Astrocyte (in vitro differentiated cells and primary cell): ENCODE results near the gene OTOGL.

ENCODE experiments used
- CTCF ChIP-seq: IDR thresholded peaks from 2 replicates; pipeline ENCODE4 v1.5.1; 2011; ENCODE audit warnings: low read depth, mild to moderate bottlenecking, inconsistent platforms, low read length, moderate library complexity; ENCODE audit not compliant: insufficient read depth
- EZH2 ChIP-seq: IDR thresholded peaks from 2 replicates; pipeline ENCODE4 v1.6.1; 2012; ENCODE audit warnings: mild to moderate bottlenecking, low read length, inconsistent platforms; ENCODE audit not compliant: insufficient read depth

DNA sequence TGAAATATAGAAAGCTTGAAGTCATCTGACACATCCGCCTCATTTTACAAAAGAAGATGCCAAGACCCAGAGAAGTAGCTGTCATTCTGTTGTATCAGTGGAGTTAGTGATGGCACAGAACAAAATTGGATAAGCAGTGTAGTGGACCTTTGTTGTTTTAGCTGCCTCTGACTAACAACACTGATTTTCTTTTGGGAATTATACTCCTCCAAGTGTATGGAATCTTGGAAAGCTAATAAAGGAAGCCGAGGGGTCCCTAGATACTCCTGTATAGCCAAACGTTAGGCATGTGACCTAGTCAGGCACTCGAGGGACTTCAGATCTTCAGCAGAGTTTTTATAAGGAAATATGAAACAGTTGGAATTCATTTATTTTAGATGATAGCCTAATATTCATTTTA, 94.5 kb downstream of the OTOGL start:
- TF ChIP-seq CTCF, result no peak
- no peak for TF ChIP-seq EZH2
